HG03565 (cell line): ENCODE results near the gene TBRG1.

ENCODE experiments used
- ATAC-seq: cut with Tn5 transposase; IDR thresholded peaks from one replicate; pipeline ENCODE4 v1.9.1; 2021; ENCODE audit warnings: mild to moderate bottlenecking, moderate library complexity; ENCODE audit not compliant: unreplicated experiment

TBRG1 gene

DNA sequence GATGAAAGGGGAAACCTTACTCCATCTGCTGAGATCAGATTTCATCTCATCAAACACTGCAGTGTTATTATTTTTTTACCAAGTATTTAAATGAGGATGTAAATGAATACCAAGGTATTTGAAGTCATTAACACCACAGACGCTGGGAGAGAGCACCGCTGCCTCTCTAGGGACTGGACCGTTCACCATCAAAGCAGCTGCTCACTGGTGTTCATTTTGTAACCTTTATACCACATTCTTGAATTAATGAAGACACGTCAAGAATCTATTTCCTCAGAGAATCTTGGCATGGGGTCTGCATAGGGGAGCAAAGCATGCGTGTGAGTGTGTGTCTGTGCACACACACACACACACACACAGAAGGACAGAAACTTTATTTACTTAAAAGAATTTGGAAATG lies 35.2 kb downstream of the TBRG1 start:
- no peak for ATAC-seq

DNA sequence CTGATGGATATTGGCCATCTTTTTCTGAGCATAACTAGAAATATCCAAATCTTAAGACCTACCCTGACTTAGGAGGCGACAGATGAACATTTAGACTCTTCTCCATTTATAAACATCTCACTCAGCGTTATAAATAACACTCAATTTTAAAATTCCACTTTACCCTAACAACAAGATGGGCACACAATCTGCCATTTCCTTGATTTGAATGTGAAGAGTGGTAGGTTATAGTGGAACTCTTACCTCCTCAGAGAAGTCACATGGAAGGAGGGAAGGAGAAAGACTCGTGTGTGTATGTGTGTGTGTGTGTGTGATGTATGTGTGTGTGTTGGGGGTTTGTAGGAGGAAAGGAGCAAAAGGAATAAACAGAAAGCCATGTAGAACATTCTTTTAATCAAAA lies 35.8 kb downstream of the TBRG1 start:
- ATAC-seq = no peak

DNA sequence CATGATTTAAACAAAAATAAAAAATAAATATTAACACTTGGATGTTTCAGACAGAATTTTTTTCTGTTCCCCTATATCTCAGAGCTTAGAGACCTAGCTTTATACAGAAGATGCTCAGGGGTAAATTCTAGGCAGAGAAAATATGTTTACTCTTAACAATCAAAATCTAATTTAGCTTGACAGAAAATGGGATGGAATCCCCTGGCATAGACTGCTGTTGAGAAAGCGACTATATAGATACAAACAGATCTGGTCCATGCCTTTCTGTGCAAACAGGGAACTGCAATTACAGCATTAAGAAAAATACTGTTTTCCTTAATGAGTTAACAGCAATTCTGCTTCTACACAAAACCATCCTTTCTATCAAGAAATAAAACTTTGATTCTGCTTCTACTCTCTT lies 36.3 kb downstream of the TBRG1 start:
- no peak for ATAC-seq

DNA sequence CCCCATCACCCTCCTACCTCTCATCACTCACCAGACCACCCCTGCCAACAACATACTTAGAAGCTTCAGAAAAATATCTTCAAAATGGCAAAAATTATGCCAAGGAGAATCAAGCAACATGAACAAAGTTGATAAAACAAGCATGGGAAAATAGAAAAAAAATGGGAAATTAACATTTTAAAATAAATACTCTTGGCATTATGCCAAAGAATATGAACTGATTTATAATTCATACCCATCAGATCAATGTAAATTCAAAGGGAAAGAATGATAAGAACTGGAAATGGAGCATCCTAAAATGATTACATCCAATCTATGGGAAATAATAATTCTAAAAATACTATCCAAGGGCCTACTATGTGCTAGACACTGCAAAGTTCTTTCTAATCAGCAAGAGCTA lies 38.9 kb downstream of the TBRG1 start:
- ATAC-seq = no peak

DNA sequence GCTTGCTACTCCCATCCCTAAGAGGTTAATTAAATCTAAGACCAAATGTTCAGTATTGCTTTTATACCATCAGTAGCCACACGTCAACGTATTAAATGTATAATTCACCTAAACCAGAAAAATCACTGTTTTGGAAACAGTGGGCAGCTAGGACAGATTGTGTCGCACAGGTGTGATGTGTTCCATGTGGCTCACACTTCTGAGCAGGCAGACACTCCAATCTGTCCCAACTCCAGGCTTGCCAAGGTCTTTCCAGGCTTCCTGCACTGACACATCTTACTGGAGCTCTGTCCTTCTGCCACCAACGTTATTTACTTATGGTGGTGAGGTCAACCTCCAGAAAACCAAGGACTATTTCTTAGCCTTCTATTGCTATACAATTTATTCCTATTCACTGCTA lies 39.4 kb downstream of the TBRG1 start:
- no peak for ATAC-seq

DNA sequence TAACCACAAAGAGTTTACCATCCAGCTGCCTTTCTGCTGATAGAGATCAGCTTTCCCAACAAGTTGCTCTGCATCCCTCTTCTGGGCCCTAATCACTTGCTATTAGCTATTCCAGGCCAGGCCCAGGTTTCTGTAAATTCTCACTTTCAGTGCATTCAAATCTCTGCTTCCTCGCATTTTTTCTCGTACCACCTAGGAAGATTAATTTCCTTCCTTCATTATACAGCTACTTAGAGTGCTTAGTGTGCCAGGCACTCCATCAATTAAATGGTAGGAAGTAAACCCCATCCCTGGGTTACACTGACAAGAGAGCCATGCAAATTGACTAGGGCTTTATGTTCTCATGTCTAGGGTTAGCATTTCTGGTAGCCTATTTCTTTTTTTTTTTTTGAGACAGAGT lies 41.2 kb downstream of the TBRG1 start:
- no peak for ATAC-seq

DNA sequence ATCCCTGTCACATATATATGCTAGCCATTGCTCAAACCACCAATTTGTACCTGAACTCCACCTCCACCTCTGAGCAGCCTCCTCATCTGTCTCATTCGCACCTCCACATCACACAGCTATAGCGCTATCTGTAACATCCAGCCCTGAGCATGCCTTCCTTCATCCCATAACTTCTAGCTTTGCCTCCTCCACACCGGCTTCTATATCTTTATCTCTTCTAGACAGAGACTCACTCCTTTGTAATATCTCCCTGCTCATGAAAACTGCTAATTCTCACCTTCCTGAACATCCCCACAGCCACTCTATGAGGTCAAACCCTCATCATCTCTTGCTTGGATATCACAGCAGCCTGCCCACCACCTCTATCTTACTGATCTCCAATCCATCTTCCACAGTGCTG lies 44.9 kb downstream of the TBRG1 start:
- no peak for ATAC-seq

DNA sequence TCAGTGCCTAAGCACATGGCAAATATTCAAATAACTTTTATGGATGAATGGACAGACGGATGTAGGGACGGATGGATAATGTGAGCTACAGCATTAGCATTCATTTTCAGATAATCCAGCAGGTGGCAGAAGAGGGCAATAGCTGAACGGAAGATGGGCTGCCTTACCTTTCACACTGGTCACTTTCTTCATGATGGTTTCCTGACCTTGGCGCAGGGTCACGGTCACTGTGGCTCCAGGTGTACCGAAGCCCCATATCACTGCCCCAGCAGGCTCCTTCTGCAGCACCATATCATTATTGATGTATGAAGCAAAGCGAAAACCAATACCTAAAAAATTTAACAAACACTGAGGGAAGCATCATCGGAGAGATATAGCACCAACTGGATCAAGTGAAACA lies 46.5 kb downstream of the TBRG1 start:
- peak; percentile 31 for ATAC-seq

DNA sequence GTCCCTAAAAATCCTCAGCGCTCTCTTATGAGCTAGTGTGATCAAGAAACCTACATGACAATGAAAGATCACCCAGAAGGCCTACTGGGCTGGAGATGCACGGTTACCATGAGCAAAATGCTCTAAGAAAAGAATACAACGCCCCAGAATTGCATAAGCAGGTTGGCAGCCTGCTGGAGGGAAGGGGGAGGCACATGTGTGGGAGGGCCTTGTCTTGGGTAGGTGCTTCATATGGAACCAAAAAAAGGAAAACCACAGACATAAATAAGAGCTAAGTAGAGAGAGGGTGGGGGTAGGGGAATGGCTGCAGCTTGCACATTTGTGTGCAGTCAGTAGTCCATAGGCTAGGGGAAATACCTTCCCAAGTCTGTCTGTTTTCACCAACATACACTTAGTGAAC lies 48.1 kb downstream of the TBRG1 start:
- no peak for ATAC-seq

DNA sequence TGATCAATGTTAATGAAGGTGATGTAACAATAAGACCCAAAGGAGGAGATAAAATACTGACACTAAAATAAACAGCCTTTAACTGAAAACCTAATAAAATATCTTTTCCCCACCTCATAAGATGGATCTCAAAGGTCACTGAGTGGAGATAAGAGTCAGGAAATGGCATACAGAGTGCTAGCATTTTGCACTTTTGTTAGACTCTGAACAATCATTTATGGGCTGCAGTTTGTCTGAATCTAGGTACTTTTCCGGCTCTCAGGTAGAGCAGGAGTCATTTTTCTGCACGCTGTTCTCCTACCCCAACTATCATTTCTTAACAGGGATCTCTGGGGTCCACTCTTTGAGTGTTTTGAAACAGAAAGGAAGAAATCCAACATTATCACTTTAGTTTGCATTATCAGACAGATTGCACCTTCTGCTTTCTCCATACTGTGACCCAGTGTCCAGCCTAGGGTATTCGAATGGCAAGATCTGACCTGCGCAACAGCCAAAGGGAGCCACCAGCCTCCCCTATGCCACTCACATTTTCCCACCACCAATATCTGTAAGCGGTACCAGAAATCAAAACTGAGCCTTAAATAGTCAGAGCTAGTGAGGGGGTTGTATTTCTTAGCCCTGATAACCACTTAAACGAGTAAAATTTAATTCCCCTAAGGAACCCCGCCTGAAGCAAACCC lies 50.0 kb downstream of the TBRG1 start:
- ATAC-seq = no peak

DNA sequence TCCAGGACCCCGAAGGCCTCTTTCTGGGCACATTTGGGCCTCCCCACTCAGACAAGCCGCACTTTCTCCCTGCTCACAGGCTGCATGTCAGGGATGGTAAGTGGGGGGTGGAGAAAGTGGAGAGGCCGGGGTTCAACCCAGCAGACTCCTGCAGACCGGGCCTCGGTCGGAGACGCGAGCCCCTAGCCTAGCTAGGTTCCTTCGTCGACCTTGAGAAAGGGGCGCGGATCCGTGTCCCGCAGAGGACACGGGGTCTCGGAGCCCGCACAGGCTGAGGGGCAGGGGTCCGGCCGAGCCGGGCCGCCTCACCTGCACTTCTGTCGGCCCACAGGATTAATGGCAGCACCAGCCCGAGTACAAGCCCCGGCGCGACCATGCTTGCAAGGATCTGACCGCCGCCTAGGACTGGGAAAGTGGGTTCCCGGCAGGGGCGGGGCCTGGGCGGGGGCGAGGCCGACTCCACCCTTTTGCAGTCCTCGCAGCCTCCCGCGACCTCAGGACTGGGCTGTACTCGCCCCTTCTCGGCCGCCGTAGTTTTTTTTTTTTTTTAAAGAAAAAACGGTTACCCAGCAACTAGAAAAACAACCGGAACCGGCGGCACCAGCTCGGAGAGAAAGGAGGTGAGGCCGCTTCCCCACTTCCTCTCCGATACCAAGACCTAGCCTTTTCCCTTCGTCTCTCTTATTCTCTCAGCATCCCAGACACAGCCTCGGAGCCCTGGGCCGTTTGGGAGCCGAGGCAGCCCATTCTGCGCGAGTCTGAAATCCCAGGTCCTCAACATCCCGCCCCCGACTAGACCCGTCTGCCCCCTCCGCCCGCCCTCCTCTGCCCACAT lies 50.9 kb downstream of the TBRG1 start, which contains the start of the genes SIAE and SPA17:
TSS of gene SIAE (minus strand) at position 407 of the 835 bp plus-strand sequence. CDS start at position 376, 31 bp downstream.
TSS of gene SPA17 (plus strand) at position 572 of the 835 bp plus-strand sequence. CDS start 1,361 bp downstream, outside the sequence.
- ATAC-seq = peak; percentile 71

DNA sequence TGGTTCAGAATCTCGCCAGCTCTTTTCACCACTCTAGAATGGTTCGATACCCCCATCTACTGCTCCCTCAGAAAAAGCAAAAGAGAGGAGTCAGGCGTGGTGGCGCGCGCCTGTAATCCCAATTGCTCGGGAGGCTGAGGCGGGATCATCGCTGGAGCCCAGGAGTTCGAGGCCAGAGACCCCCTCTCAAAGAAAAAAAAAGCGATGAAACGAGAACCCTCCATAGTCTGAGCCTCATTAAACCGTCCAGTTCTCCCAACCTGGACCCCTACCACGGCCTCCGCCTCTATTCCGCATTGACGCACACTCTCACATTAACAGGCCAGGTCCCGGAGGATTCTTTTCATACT lies 51.5 kb downstream of the TBRG1 start:
- ATAC-seq = no peak

DNA sequence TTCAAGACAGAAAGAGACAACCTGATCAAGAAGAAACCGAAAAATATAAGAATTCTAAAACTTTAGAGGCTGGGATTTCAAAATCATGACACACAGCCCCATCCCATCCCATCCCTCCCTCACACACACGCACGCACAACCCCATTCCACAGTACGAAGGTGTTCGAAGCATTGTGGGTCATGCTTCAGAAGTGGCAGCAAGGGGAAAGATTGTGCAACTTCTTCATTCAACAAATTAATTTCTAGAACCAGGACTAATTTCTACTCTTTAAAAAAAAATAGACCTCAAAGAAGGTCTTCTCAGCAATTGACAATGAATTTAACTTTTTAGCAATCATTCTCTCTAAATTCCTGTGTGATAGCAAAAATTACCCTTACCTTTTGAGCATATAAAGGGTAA lies 51.9 kb downstream of the TBRG1 start:
- ATAC-seq = no peak

DNA sequence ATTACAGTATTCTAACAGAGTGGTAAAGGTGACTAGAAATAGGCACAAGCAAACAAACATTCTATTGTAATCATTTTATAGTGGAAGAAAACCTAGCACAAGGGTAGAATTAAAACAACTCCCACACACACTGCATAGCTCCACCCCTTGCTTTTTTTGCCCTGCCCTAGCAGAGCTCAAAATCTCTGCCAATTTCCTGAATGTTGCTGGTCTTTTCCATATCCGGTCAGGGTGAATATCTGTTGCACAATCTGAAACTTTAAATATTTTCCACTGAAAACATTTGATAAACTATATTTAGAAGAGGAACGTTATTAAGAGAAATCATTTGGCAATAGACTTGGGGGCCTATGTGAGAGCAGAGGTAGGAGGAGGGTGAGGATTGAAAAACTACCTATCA lies 53.7 kb downstream of the TBRG1 start:
- no peak for ATAC-seq

DNA sequence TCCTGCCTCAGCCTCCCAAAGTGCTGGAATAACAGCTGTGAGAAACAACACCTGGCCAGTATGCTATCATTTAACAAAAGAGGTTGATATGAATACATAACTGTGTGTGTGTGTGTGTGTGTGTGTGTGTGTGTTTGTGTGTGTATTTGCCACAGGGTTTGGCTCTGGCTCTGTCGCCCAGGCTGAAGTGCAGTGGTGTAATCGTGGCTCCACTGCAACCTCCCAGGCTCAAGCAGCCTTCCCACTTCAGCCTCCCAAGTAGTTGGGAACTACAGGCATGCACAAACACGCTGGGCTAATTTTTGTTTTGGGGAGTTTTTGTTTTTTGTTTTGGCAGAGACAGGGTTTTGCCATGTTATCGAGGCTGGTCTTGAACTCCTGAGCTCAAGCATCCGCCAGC lies 55.8 kb downstream of the TBRG1 start:
- ATAC-seq = no peak

DNA sequence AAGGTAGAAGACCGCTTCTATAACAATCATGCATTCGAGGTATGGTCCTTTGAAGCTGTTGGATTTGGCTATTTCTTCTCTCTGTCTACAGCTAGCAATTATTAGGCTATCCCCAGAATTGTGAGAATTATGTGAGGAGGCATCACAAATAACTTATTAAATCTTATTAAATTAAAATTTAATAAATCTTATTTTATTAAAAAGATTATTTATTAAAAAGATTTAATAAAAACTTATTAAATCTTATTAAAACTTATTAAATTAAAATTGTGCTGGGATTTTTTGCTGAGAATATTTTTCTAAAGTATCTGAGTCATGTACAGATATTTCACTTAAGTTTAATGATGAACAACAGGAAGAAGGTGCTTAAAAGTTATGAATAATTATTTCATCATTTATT lies 58.8 kb downstream of the TBRG1 start:
- ATAC-seq = no peak

DNA sequence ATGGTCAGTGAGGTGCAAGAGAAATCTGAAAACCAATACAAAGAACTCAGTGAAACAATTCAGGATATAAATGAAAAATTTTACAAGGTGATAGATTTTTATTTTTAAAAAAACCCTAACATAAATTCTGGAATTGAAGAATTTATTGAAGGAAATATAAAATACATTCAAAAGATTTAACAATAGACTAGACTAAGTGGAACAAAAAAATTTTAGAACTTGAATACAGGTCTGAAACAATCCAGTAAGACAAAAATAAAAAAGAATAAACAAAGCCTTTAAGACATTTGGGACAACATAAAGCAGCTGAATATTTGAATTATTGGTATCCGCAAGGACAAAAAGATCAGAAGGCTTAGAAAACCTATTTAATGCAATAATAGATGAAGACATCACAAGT lies 59.8 kb downstream of the TBRG1 start:
- ATAC-seq = no peak
